Neural progenitor cell (in vitro differentiated cells): ENCODE results near the gene CXCL1. TPM values are rescaled to one million over a fixed set of nuclear protein-coding genes. Genes with fewer than 3 reads are reported as not detected.

Experiments used
- DNase-seq: peaks from one replicate; pipeline ENCODE4 v3.0.0-alpha.2; 2016; ENCODE audit warnings: low spot score
- H2AFZ ChIP-seq: fragments of 200-600 bp; sonication (generic); replicated peaks from 2 replicates; pipeline ENCODE4 v1.6.1; 2016; ENCODE audit warnings: antibody characterized with exemption
- H3F3A ChIP-seq: fragments of 200-600 bp; sonication (generic); 2 replicates; pipeline ENCODE4 v1.6.1; 2016; ENCODE audit warnings: antibody characterized with exemption, low read depth
- H3K27ac ChIP-seq: fragments of 200-600 bp; sonication (generic); 2 replicates; pipeline ENCODE4 v1.5.1; 2016; ENCODE audit warnings: mild to moderate bottlenecking
- H3K27me3 ChIP-seq: fragments of 200-600 bp; sonication (generic); 2 replicates; pipeline ENCODE4 v1.6.1; 2016; ENCODE audit warnings: mild to moderate bottlenecking, moderate library complexity
- H3K36me3 ChIP-seq: fragments of 200-600 bp; sonication (generic); 2 replicates; pipeline ENCODE4 v1.5.1; 2016
- H3K4me1 ChIP-seq: fragments of 200-600 bp; sonication (generic); 2 replicates; pipeline ENCODE4 v1.6.1; 2016; ENCODE audit warnings: mixed run types
- H3K4me2 ChIP-seq: fragments of 200-600 bp; sonication (generic); 2 replicates; pipeline ENCODE4 v1.6.1; 2016
- H3K4me3 ChIP-seq: fragments of 200-600 bp; sonication (generic); 2 replicates; pipeline ENCODE4 v1.5.1; 2016
- H3K79me2 ChIP-seq: fragments of 200-600 bp; sonication (generic); 2 replicates; pipeline ENCODE4 v1.6.1; 2016; ENCODE audit warnings: low read depth
- H3K9ac ChIP-seq: fragments of 200-600 bp; sonication (generic); 2 replicates; pipeline ENCODE4 v1.6.1; 2016
- H3K9me3 ChIP-seq: fragments of 200-600 bp; sonication (generic); 2 replicates; pipeline ENCODE4 v1.5.1; 2016; ENCODE audit warnings: low read depth
- H4K20me1 ChIP-seq: fragments of 200-600 bp; sonication (generic); 2 replicates; pipeline ENCODE4 v1.6.1; 2016; ENCODE audit warnings: low read depth
- H3K27ac Mint-ChIP-seq: 3 replicates; pipeline ENCODE4 v1.8.0; 2021; ENCODE audit warnings: mixed read lengths
- H3K27me3 Mint-ChIP-seq: 2 replicates; pipeline ENCODE4 v1.8.0; 2022; ENCODE audit warnings: low read depth, mild to moderate bottlenecking, inconsistent platforms, moderate library complexity, mixed read lengths; ENCODE audit not compliant: insufficient read depth
- H3K36me3 Mint-ChIP-seq: 3 replicates; pipeline ENCODE4 v1.8.0; 2021; ENCODE audit warnings: mixed read lengths
- H3K4me1 Mint-ChIP-seq: 3 replicates; pipeline ENCODE4 v1.8.0; 2021; ENCODE audit warnings: mixed read lengths
- H3K4me3 Mint-ChIP-seq: 3 replicates; pipeline ENCODE4 v1.8.0; 2021; ENCODE audit warnings: mild to moderate bottlenecking, moderate library complexity, mixed read lengths
- H3K9me3 Mint-ChIP-seq: 3 replicates; pipeline ENCODE4 v1.8.0; 2020; ENCODE audit warnings: mixed read lengths
- EZH2 ChIP-seq: fragments of 200-600 bp; sonication (generic); IDR thresholded peaks from 2 replicates; pipeline ENCODE4 v1.6.1; 2017; ENCODE audit warnings: antibody characterized with exemption, mild to moderate bottlenecking, moderate library complexity
- EZH2phosphoT487 ChIP-seq: fragments of 200-600 bp; sonication (generic); IDR thresholded peaks from 2 replicates; pipeline ENCODE4 v1.6.1; 2017; ENCODE audit warnings: antibody characterized with exemption
- total RNA-seq: library from RNA; depleted of rRNA; stranded (reverse); fragments of >200 nt; gene quantifications from 2 replicates; pipeline ENCODE4 v1.2.3, GENCODE V29; 2015; ENCODE audit warnings: low replicate concordance
- TF ChIP-seq, protein P1 (sequence below): fragments of 200-600 bp; sonication (generic); IDR thresholded peaks from 2 replicates; pipeline ENCODE4 v1.5.1; 2017; ENCODE audit warnings: antibody characterized with exemption, mild to moderate bottlenecking

The CXCL1 gene
- total RNA-seq, 1 donor from 2014 or later: not detected

GRCh38 chr4:73859614-73860088 lies 9.5 kb upstream of the CXCL1 start:
- Mint-ChIP-seq H3K27me3 (peaks cover 4% of the 10 kb centered on the region), H3K4me1 (no peaks in the 10 kb centered on the region), H3K9me3 (no peaks in the 10 kb centered on the region), H3K4me3 (no peak overlapping the region), H3K36me3 (no peaks in the 10 kb centered on the region), H3K27ac (no peak overlapping the region)
- Histone ChIP-seq H3K36me3 (no peaks in the 10 kb centered on the region), H3K4me3 (no peak overlapping the region), H3K27ac (no peak overlapping the region), H3K4me1 (peaks cover 3% of the 10 kb centered on the region), H3K27me3 (peaks cover under 1% of the 10 kb centered on the region), H2AFZ (no peak overlapping the region), H3K79me2 (no peaks in the 10 kb centered on the region), H3K9ac (no peak overlapping the region), H3K9me3 (no peaks in the 10 kb centered on the region), H4K20me1 (no peaks in the 10 kb centered on the region), H3K4me2 (no peak overlapping the region), H3F3A (no peaks in the 10 kb centered on the region)
- TF ChIP-seq, protein P1, sequence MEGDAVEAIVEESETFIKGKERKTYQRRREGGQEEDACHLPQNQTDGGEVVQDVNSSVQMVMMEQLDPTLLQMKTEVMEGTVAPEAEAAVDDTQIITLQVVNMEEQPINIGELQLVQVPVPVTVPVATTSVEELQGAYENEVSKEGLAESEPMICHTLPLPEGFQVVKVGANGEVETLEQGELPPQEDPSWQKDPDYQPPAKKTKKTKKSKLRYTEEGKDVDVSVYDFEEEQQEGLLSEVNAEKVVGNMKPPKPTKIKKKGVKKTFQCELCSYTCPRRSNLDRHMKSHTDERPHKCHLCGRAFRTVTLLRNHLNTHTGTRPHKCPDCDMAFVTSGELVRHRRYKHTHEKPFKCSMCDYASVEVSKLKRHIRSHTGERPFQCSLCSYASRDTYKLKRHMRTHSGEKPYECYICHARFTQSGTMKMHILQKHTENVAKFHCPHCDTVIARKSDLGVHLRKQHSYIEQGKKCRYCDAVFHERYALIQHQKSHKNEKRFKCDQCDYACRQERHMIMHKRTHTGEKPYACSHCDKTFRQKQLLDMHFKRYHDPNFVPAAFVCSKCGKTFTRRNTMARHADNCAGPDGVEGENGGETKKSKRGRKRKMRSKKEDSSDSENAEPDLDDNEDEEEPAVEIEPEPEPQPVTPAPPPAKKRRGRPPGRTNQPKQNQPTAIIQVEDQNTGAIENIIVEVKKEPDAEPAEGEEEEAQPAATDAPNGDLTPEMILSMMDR: no peak
- TF ChIP-seq EZH2phosphoT487: no peak
- no peak for TF ChIP-seq EZH2
- DNase-seq: no peak

- no peaks in the 10 kb centered on the region for H3K36me3 Mint-ChIP-seq
- Histone ChIP-seq H3K36me3 (no peaks in the 10 kb centered on the region), H3K27me3 (no peaks in the 10 kb centered on the region), H4K20me1 (no peaks in the 10 kb centered on the region), H3K79me2 (no peaks in the 10 kb centered on the region), H2AFZ (no peak overlapping the region), H3K9ac (no peak overlapping the region), H3K9me3 (no peaks in the 10 kb centered on the region), H3F3A (no peaks in the 10 kb centered on the region), H3K4me3 (no peak overlapping the region), H3K4me1 (peaks cover 3% of the 10 kb centered on the region), H3K4me2 (no peak overlapping the region), H3K27ac (no peak overlapping the region)
- TF ChIP-seq EZH2 (no peak), EZH2phosphoT487 (no peak)
- TF ChIP-seq, protein P1: no peak
- H3K4me1 Mint-ChIP-seq: peaks cover 3% of the 10 kb centered on the region
- no peaks in the 10 kb centered on the region for H3K9me3 Mint-ChIP-seq
- peaks cover 4% of the 10 kb centered on the region for H3K27me3 Mint-ChIP-seq
- H3K4me3 Mint-ChIP-seq: no peak overlapping the region
- DNase-seq: no peak
- no peak overlapping the region for H3K27ac Mint-ChIP-seq
Observed at GRCh38 chr4:73860181-73860580, 9.0 kb upstream of the CXCL1 start.

DNA sequence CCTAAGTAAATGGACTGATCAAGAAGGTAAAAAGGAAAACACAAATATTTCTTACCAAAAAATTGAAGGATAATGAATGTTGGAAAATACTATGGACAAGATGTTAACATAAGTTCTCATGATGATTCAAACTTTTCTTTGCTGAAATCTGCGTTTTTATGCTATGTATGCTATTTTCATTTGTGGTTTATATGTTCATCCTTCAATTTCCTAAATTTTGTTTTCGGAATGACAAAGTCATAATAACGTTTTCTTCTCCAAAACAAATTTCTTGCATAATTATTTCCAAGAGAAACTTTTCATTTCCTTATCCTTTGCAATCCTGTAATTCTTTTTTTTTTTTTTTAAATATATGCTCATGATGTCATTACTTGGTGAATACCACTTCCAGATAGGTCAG lies 8.3 kb upstream of the CXCL1 start:
- no peak overlapping the region for H3K4me2 ChIP-seq
- no peak overlapping the region for H3K27ac ChIP-seq
- TF ChIP-seq, protein P1: no peak
- TF ChIP-seq EZH2: no peak
- no peaks in the 10 kb centered on the region for H3F3A ChIP-seq
- H4K20me1 ChIP-seq: no peaks in the 10 kb centered on the region
- peaks cover 3% of the 10 kb centered on the region for H3K4me1 ChIP-seq
- H3K9ac ChIP-seq: no peak overlapping the region
- Mint-ChIP-seq H3K4me3 (no peak overlapping the region), H3K9me3 (no peaks in the 10 kb centered on the region), H3K27me3 (peaks cover 4% of the 10 kb centered on the region), H3K27ac (no peak overlapping the region), H3K36me3 (no peaks in the 10 kb centered on the region), H3K4me1 (peaks cover 3% of the 10 kb centered on the region)
- no peaks in the 10 kb centered on the region for H3K36me3 ChIP-seq
- H2AFZ ChIP-seq: no peak overlapping the region
- no peaks in the 10 kb centered on the region for H3K79me2 ChIP-seq
- no peak overlapping the region for H3K4me3 ChIP-seq
- H3K9me3 ChIP-seq: no peaks in the 10 kb centered on the region
- peaks cover under 1% of the 10 kb centered on the region for H3K27me3 ChIP-seq
- DNase-seq: no peak
